ENCODE data around the gene CD22. TPM values are rescaled to one million over a fixed set of nuclear protein-coding genes. Genes with fewer than 3 reads are reported as not detected.
"Not testable (repeated sequence)": the region's sequence is repeated elsewhere in the genome, so short reads cannot be mapped to it uniquely, and the experiment has no call there.

The CD22 gene
- total RNA-seq, 1 experiment from 2014 or later: not detected

DNA sequence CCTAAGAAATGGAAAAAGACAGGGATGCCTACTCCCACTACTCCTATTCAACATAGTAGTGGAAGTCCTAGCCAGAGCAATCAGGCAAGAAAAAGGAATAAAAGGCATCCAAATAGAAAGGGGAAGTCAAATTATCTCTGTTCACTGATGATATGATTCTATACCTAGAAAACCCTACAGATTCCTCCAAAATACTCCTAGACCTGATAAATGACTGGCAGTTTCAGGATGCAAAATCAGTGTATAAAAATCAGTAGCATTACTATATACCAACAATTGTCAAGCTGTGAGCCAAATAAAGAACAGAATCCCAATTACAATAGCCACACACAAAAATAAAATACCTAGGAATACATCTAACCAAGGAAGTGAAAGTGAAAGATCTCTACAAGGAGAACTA lies 40.5 kb downstream of the CD22 start:
- H3K27ac ChIP-seq (ENCODE audit: low read depth, low read length, poor library complexity, severe bottlenecking): no peak overlapping the region
- H3K4me1 ChIP-seq (ENCODE audit: insufficient read depth, low read length, poor library complexity, severe bottlenecking): no peaks in the 10 kb centered on the region
- TF ChIP-seq, protein P1, sequence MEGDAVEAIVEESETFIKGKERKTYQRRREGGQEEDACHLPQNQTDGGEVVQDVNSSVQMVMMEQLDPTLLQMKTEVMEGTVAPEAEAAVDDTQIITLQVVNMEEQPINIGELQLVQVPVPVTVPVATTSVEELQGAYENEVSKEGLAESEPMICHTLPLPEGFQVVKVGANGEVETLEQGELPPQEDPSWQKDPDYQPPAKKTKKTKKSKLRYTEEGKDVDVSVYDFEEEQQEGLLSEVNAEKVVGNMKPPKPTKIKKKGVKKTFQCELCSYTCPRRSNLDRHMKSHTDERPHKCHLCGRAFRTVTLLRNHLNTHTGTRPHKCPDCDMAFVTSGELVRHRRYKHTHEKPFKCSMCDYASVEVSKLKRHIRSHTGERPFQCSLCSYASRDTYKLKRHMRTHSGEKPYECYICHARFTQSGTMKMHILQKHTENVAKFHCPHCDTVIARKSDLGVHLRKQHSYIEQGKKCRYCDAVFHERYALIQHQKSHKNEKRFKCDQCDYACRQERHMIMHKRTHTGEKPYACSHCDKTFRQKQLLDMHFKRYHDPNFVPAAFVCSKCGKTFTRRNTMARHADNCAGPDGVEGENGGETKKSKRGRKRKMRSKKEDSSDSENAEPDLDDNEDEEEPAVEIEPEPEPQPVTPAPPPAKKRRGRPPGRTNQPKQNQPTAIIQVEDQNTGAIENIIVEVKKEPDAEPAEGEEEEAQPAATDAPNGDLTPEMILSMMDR (conservative IDR thresholded peaks at IDR 0.05; ENCODE audit: low read depth, low read length): no peak
- no peak for TF ChIP-seq EZH2 (IDR thresholded peaks at IDR 0.05; ENCODE audit: borderline replicate concordance, low read depth, low read length, poor library complexity, severe bottlenecking)
- no peak for DNase-seq (ENCODE audit: low spot score)
- POLR2A ChIA-PET (ENCODE audit: low non-redundant PET): no interaction called here
- CTCF ChIA-PET: no interaction called here
- H3K27me3 ChIP-seq (replicated peaks; ENCODE audit: insufficient read depth, low read depth, low read length, poor library complexity): peaks cover 10% of the 10 kb centered on the region
- no peaks in the 10 kb centered on the region for H3K9me3 ChIP-seq (ENCODE audit: low read depth, low read length, poor library complexity, severe bottlenecking)
- no peak overlapping the region for H3K4me3 ChIP-seq (ENCODE audit: low read depth, low read length, poor library complexity, severe bottlenecking)
- no TSS peak for BruUV-seq (replicated peaks)
- intact Hi-C loops (cut with micrococcal nuclease; ENCODE audit: unreplicated experiment): no loop called here
- no peaks in the 10 kb centered on the region for H3K36me3 ChIP-seq (ENCODE audit: insufficient read depth, low read length, poor library complexity, severe bottlenecking)

DNA sequence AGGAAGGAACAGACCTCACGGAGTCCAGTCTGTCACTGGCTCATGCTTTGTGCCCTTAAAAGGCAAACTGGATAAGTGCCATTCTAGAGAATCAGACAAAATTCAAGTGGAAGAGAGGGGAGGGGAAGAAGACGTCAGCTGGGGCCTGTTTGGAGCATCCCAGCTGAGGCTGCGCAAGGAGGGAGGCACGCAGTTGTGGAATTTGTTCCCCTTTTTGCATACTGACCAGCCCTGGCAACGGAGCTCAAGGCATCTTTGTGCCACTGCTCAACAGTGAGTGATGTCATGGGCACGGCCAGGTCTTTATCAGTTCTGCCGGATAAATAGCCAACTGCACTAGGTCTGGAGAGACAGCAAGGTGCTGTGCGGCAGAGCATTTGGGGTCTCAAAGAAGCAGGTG lies 41.7 kb downstream of the CD22 start, which contains the start of gene GPR42:
TSS of gene GPR42 (plus strand) at position 347 of the 400 bp plus-strand sequence. CDS start 292 bp downstream, outside the sequence.
- H3K4me3 ChIP-seq (ENCODE audit: low read depth, low read length, poor library complexity, severe bottlenecking): no peak within 1 kb of the TSS
- BruUV-seq (replicated peaks): no TSS peak
- H3K27me3 ChIP-seq (replicated peaks; ENCODE audit: insufficient read depth, low read depth, low read length, poor library complexity): peaks cover 10% of the 10 kb centered on the region
- H3K27ac ChIP-seq (ENCODE audit: low read depth, low read length, poor library complexity, severe bottlenecking): no peak within 1 kb of the TSS
- DNase-seq (ENCODE audit: low spot score): no peak
- no peaks in the 10 kb centered on the region for H3K9me3 ChIP-seq (ENCODE audit: low read depth, low read length, poor library complexity, severe bottlenecking)
- peaks cover 6% of the 10 kb centered on the region for H3K4me1 ChIP-seq (ENCODE audit: insufficient read depth, low read length, poor library complexity, severe bottlenecking)
- CTCF ChIA-PET: no interaction called here
- H3K36me3 ChIP-seq (ENCODE audit: insufficient read depth, low read length, poor library complexity, severe bottlenecking): no peaks in the 10 kb centered on the region
- POLR2A ChIA-PET (ENCODE audit: low non-redundant PET): no interaction called here
- TF ChIP-seq EZH2 (IDR thresholded peaks at IDR 0.05; ENCODE audit: borderline replicate concordance, low read depth, low read length, poor library complexity, severe bottlenecking): no peak
- TF ChIP-seq, protein P1 (conservative IDR thresholded peaks at IDR 0.05; ENCODE audit: low read depth, low read length): no peak
- intact Hi-C loops (cut with micrococcal nuclease; ENCODE audit: unreplicated experiment): no loop called here

DNA sequence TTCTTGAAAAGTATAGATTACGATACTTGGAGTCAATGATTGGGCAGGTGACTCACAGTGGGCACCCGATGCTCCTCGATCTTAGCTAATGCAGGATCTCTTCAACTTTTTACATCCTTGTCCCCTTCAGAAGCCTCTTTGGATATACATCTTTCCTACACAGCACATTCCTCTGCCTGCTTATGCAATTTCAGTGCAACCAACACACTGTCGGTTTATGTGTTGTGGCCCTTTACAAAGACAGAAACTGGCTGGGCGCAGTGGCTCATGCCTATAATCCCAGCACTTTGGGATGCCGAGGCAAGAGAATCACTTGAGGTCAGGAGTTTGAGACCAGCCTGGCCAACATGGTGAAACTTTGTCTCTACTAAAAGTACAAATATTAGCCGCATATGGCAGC lies 44.5 kb downstream of the CD22 start:
- peaks cover 3% of the 10 kb centered on the region for H3K27me3 ChIP-seq (replicated peaks; ENCODE audit: insufficient read depth, low read depth, low read length, poor library complexity)
- no peak for DNase-seq (ENCODE audit: low spot score)
- no peak for TF ChIP-seq EZH2 (IDR thresholded peaks at IDR 0.05; ENCODE audit: borderline replicate concordance, low read depth, low read length, poor library complexity, severe bottlenecking)
- TF ChIP-seq, protein P1 (conservative IDR thresholded peaks at IDR 0.05; ENCODE audit: low read depth, low read length): no peak
- ChIA-PET CTCF (no interaction called here), POLR2A (ENCODE audit: low non-redundant PET) (no interaction called here)
- intact Hi-C loops (cut with micrococcal nuclease; ENCODE audit: unreplicated experiment): no loop called here
- no TSS peak for BruUV-seq (replicated peaks)
- no peaks in the 10 kb centered on the region for H3K9me3 ChIP-seq (ENCODE audit: low read depth, low read length, poor library complexity, severe bottlenecking)
- H3K36me3 ChIP-seq (ENCODE audit: insufficient read depth, low read length, poor library complexity, severe bottlenecking): no peaks in the 10 kb centered on the region
- peaks cover 10% of the 10 kb centered on the region for H3K4me1 ChIP-seq (ENCODE audit: insufficient read depth, low read length, poor library complexity, severe bottlenecking)
- H3K27ac ChIP-seq (ENCODE audit: low read depth, low read length, poor library complexity, severe bottlenecking): no peak overlapping the region
- no peak overlapping the region for H3K4me3 ChIP-seq (ENCODE audit: low read depth, low read length, poor library complexity, severe bottlenecking)

DNA sequence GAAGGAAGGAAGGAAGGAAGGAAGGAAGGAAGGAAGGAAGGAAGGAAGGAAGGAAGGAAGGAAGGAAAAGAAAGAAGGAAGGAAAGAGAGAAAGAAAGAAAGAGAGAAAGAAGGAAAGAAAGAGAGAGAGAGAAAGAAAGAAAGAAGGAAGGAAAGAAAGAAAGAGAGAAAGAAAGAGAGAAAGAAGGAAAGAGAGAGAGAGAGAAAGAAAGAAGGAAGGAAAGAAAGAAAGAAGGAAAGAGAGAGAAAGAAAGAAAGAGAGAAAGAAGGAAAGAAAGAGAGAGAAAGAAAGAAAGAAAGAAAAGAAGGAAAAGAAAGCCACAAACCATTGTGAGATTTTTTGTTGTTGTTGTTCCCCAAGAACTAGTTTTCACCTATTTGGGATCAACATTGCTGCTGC lies 45.0 kb downstream of the CD22 start:
- H3K36me3 ChIP-seq (ENCODE audit: insufficient read depth, low read length, poor library complexity, severe bottlenecking); POLR2A ChIA-PET (ENCODE audit: low non-redundant PET); intact Hi-C loops (cut with micrococcal nuclease; ENCODE audit: unreplicated experiment); H3K27ac ChIP-seq (ENCODE audit: low read depth, low read length, poor library complexity, severe bottlenecking); DNase-seq (ENCODE audit: low spot score); BruUV-seq (replicated peaks); H3K4me1 ChIP-seq (ENCODE audit: insufficient read depth, low read length, poor library complexity, severe bottlenecking); H3K27me3 ChIP-seq (replicated peaks; ENCODE audit: insufficient read depth, low read depth, low read length, poor library complexity); H3K4me3 ChIP-seq (ENCODE audit: low read depth, low read length, poor library complexity, severe bottlenecking); H3K9me3 ChIP-seq (ENCODE audit: low read depth, low read length, poor library complexity, severe bottlenecking); CTCF ChIA-PET: not testable (repeated sequence)
